ENCODE data around the gene BBS9. TPM values are rescaled to one million over a fixed set of nuclear protein-coding genes. Genes with fewer than 3 reads are reported as not detected.

The BBS9 gene
- total and polyA plus RNA-seq, 2 donors (not counting 3 experiments of a cell fraction or from before 2014, with no cell fraction given), result 5.7 to 17.4 TPM

GRCh38 chr7:33537104-33537477 lies 407.7 kb downstream of the BBS9 start:
- FAIRE-seq (no peak), DNase-seq (ENCODE audit: low read depth, low spot score) (no peak)
- Histone ChIP-seq H3K4me3 (replicated peaks in 1 of 3; ENCODE audit: insufficient read depth in 1 of 3, low read depth in 1 of 3, low read length in 3 of 3) (no peak overlapping the region), H3K4me1 (ENCODE audit: control insufficient read depth, extremely low read depth, insufficient read depth, low read length) (no peaks in the 10 kb centered on the region), H3K27ac (ENCODE audit: insufficient read depth, low read depth, low read length) (no peak overlapping the region), H3K36me3 (ENCODE audit: control insufficient read depth in 2 of 2, extremely low read depth in 1 of 2, insufficient read depth in 2 of 2, low read length in 2 of 2) (no peaks in the 10 kb centered on the region), H3K9me3 (replicated peaks; ENCODE audit: control insufficient read depth, insufficient read depth, low read length) (no peaks in the 10 kb centered on the region), H3K27me3 (ENCODE audit: control insufficient read depth in 2 of 2, insufficient read depth in 2 of 2, low read length in 2 of 2) (no peaks in the 10 kb centered on the region), H2AFZ (ENCODE audit: low read depth, low read length) (no peak overlapping the region), H4K20me1 (replicated peaks; ENCODE audit: control insufficient read depth, extremely low read depth, insufficient read depth, low read length) (no peaks in the 10 kb centered on the region), H3K79me2 (ENCODE audit: control insufficient read depth, insufficient read depth, low read length) (no peaks in the 10 kb centered on the region), H3K4me2 (ENCODE audit: insufficient read depth, low read length) (no peak overlapping the region), H3K9me1 (replicated peaks; ENCODE audit: control insufficient read depth, extremely low read depth, insufficient read depth, low read length) (no peaks in the 10 kb centered on the region), H3K9ac (replicated peaks; ENCODE audit: extremely low read depth, insufficient read depth, low read length) (no peak overlapping the region)
- no TSS peak for BruUV-seq (replicated peaks)
- intact Hi-C loops (cut with micrococcal nuclease) (no loop called here), dilution Hi-C loops (cut with MboI; ENCODE audit: extremely low pct_ligation_motif_present, low sequenced_read_pairs) (no loop called here)
- TF ChIP-seq GATA2 (IDR thresholded peaks at IDR 0.05; ENCODE audit: insufficient read depth, insufficient read length, low read depth, low read length) (no peak), POLR2AphosphoS5 (IDR thresholded peaks at IDR 0.05; ENCODE audit: insufficient read depth, low read depth, low read length) (no peak), EZH2 (IDR thresholded peaks at IDR 0.05; ENCODE audit: borderline replicate concordance, low read depth, low read length, severe bottlenecking) (no peak), POLR2A (IDR thresholded peaks at IDR 0.05; ENCODE audit: low read depth, low read length) (no peak), JUN (IDR thresholded peaks at IDR 0.05; ENCODE audit: borderline replicate concordance, insufficient read depth, insufficient read length, low read depth) (no peak), FOS (IDR thresholded peaks at IDR 0.05; ENCODE audit: borderline replicate concordance, insufficient read depth, low read length) (no peak), MYC (IDR thresholded peaks at IDR 0.05; ENCODE audit: low read depth, low read length) (no peak)
- TF ChIP-seq, protein P1, sequence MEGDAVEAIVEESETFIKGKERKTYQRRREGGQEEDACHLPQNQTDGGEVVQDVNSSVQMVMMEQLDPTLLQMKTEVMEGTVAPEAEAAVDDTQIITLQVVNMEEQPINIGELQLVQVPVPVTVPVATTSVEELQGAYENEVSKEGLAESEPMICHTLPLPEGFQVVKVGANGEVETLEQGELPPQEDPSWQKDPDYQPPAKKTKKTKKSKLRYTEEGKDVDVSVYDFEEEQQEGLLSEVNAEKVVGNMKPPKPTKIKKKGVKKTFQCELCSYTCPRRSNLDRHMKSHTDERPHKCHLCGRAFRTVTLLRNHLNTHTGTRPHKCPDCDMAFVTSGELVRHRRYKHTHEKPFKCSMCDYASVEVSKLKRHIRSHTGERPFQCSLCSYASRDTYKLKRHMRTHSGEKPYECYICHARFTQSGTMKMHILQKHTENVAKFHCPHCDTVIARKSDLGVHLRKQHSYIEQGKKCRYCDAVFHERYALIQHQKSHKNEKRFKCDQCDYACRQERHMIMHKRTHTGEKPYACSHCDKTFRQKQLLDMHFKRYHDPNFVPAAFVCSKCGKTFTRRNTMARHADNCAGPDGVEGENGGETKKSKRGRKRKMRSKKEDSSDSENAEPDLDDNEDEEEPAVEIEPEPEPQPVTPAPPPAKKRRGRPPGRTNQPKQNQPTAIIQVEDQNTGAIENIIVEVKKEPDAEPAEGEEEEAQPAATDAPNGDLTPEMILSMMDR (IDR thresholded peaks at IDR 0.05; ENCODE audit: extremely low read depth in 1 of 2, insufficient read depth in 1 of 2, low read depth in 1 of 2, low read length in 2 of 2), result no peak
- TF ChIP-seq, protein P2, sequence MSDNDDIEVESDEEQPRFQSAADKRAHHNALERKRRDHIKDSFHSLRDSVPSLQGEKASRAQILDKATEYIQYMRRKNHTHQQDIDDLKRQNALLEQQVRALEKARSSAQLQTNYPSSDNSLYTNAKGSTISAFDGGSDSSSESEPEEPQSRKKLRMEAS (IDR thresholded peaks at IDR 0.05; ENCODE audit: insufficient read depth, insufficient read length), result no peak
- ChIA-PET POLR2A (no interaction called here), CTCF (interaction anchor here (2.6 kb wide), 1 partner anchor 10 kb away, joined by 13 read pairs; no protein-coding TSS in a partner anchor)

Measured in endothelial cell of umbilical vein (primary cell).